HEK293 (cell line): ENCODE data around the gene BMF.

Experiments used
- CTCF ChIA-PET: fragments of 350-600 bp; formaldehyde crosslinking; extraction: SDS; loops from one replicate; lab custom pipeline; 2021; ENCODE audit warnings: antibody characterized with exemption; lab: Yijun Ruan, JAX
- POLR2A ChIA-PET: fragments of 300-600 bp; formaldehyde crosslinking; extraction: SDS; loops from one replicate; lab custom pipeline; 2020; ENCODE audit warnings: antibody characterized with exemption, inconsistent platforms; lab: Yijun Ruan, JAX
- H3K27ac ChIP-seq: fragments of 200-500 bp; sonication (Bioruptor generic); 2 replicates; pipeline ENCODE4 v1.5.1; 2014; ENCODE audit warnings: low read depth, low read length, control low read depth, inconsistent platforms; ENCODE audit errors: extremely low read depth
- H3K36me3 ChIP-seq, 2 experiments: fragments of 200-500 bp in 1 of 2; sonication (Bioruptor generic) in 1 of 2; 1 replicate in 1 of 2; 2 replicates in 1 of 2; pipeline ENCODE4 v1.5.1; 2014 to 2017; ENCODE audit warnings: inconsistent platforms in 2 of 2, low read length in 2 of 2; ENCODE audit not compliant: control insufficient read depth in 2 of 2, insufficient read depth in 1 of 2
- H3K4me1 ChIP-seq: fragments of 200-500 bp; sonication (Bioruptor generic); 2 replicates; pipeline ENCODE4 v1.5.1; 2014; ENCODE audit warnings: mild to moderate bottlenecking, low read length, inconsistent platforms; ENCODE audit not compliant: control insufficient read depth, insufficient read depth
- H3K4me3 ChIP-seq: 2 replicates; pipeline ENCODE4 v1.5.1; 2011; ENCODE audit warnings: low read depth, mild to moderate bottlenecking, control low read depth, low read length, moderate library complexity
- H3K9me3 ChIP-seq: fragments of 200-500 bp; sonication (Bioruptor generic); 2 replicates; pipeline ENCODE4 v1.5.1; 2014; ENCODE audit warnings: low read depth, low read length, inconsistent platforms; ENCODE audit not compliant: control insufficient read depth, insufficient read depth
- FEZF1 ChIP-seq: fragments of 450-650 bp; formaldehyde crosslinking; IDR thresholded peaks from 2 replicates; pipeline ENCODE4 v1.5.1; 2016; ENCODE audit warnings: missing biosample characterization, missing genetic modification characterization
- GLI2 ChIP-seq: fragments of 450-650 bp; formaldehyde crosslinking; IDR thresholded peaks from 2 replicates; pipeline ENCODE4; 2017; ENCODE audit warnings: missing biosample characterization, missing genetic modification characterization, low read depth, borderline replicate concordance
- GLIS1 ChIP-seq: fragments of 450-650 bp; formaldehyde crosslinking; IDR thresholded peaks from 2 replicates; pipeline ENCODE4 v1.5.1; 2016; ENCODE audit warnings: missing biosample characterization, missing genetic modification characterization
- IKZF3 ChIP-seq: fragments of 450-650 bp; IDR thresholded peaks from 2 replicates; pipeline ENCODE4 v1.5.0; 2018; ENCODE audit warnings: missing biosample characterization, mild to moderate bottlenecking, missing genetic modification characterization, moderate library complexity
- KLF1 ChIP-seq: fragments of 450-650 bp; formaldehyde crosslinking; IDR thresholded peaks from 2 replicates; pipeline ENCODE4 v1.5.1; 2016; ENCODE audit warnings: missing biosample characterization, missing genetic modification characterization
- OSR2 ChIP-seq: fragments of 450-650 bp; formaldehyde crosslinking; IDR thresholded peaks from 2 replicates; pipeline ENCODE4 v1.5.1; 2016; ENCODE audit warnings: missing biosample characterization, missing genetic modification characterization
- OVOL3 ChIP-seq: fragments of 450-650 bp; formaldehyde crosslinking; IDR thresholded peaks from 2 replicates; pipeline ENCODE4 v1.5.1; 2016; ENCODE audit warnings: missing biosample characterization, missing genetic modification characterization
- PRDM2 ChIP-seq: fragments of 450-650 bp; formaldehyde crosslinking; IDR thresholded peaks from 2 replicates; pipeline ENCODE4 v1.5.1; 2016; ENCODE audit warnings: missing biosample characterization, missing genetic modification characterization, borderline replicate concordance
- REPIN1 ChIP-seq: fragments of 450-650 bp; formaldehyde crosslinking; IDR thresholded peaks from 2 replicates; pipeline ENCODE4 v1.5.1; 2017; ENCODE audit warnings: missing biosample characterization, missing genetic modification characterization, low read depth
- TCF7L2 ChIP-seq: IDR thresholded peaks from 2 replicates; pipeline ENCODE4 v1.6.1; 2011; ENCODE audit warnings: low read depth, mild to moderate bottlenecking, inconsistent platforms, low read length, moderate library complexity, borderline replicate concordance
- WT1 ChIP-seq: fragments of 450-650 bp; formaldehyde crosslinking; IDR thresholded peaks from 2 replicates; pipeline ENCODE4 v1.5.1; 2016; ENCODE audit warnings: missing biosample characterization, missing genetic modification characterization
- ZBTB17 ChIP-seq: fragments of 450-650 bp; formaldehyde crosslinking; IDR thresholded peaks from 2 replicates; pipeline ENCODE4 v1.5.1; 2016; ENCODE audit warnings: missing biosample characterization, missing genetic modification characterization
- ZNF10 ChIP-seq: fragments of 450-650 bp; formaldehyde crosslinking; IDR thresholded peaks from 2 replicates; pipeline ENCODE4 v1.5.1; 2017; ENCODE audit warnings: missing biosample characterization, missing genetic modification characterization
- ZNF302 ChIP-seq: fragments of 450-650 bp; formaldehyde crosslinking; IDR thresholded peaks from 2 replicates; pipeline ENCODE4 v1.5.1; 2016; ENCODE audit warnings: missing biosample characterization, missing genetic modification characterization, low read depth
- ZNF335 ChIP-seq: fragments of 450-650 bp; formaldehyde crosslinking; conservative IDR thresholded peaks from 2 replicates; pipeline ENCODE4 v1.5.1; 2016; ENCODE audit warnings: missing biosample characterization, missing genetic modification characterization
- ZNF394 ChIP-seq: fragments of 450-650 bp; formaldehyde crosslinking; IDR thresholded peaks from 2 replicates; pipeline ENCODE4 v1.5.1; 2016; ENCODE audit warnings: missing biosample characterization, missing genetic modification characterization, mild to moderate bottlenecking, moderate library complexity, borderline replicate concordance
- ZNF423 ChIP-seq: fragments of 450-650 bp; formaldehyde crosslinking; IDR thresholded peaks from 2 replicates; pipeline ENCODE4 v1.5.1; 2016; ENCODE audit warnings: missing biosample characterization, missing genetic modification characterization
- ZNF549 ChIP-seq: fragments of 450-650 bp; IDR thresholded peaks from 2 replicates; pipeline ENCODE4 v1.5.1; 2018; ENCODE audit warnings: missing biosample characterization, missing genetic modification characterization, mild to moderate bottlenecking, inconsistent platforms, moderate library complexity
- ZNF561 ChIP-seq: fragments of 450-650 bp; IDR thresholded peaks from 2 replicates; pipeline ENCODE4 v1.5.1; 2018; ENCODE audit warnings: missing biosample characterization, missing genetic modification characterization, borderline replicate concordance
- ZNF580 ChIP-seq: fragments of 450-650 bp; formaldehyde crosslinking; IDR thresholded peaks from 2 replicates; pipeline ENCODE4 v1.5.1; 2016; ENCODE audit warnings: missing biosample characterization, missing genetic modification characterization
- ZNF600 ChIP-seq: fragments of 450-650 bp; formaldehyde crosslinking; IDR thresholded peaks from 2 replicates; pipeline ENCODE4 v1.5.1; 2016; ENCODE audit warnings: missing biosample characterization, missing genetic modification characterization
- ZNF76 ChIP-seq: fragments of 450-650 bp; formaldehyde crosslinking; IDR thresholded peaks from 2 replicates; pipeline ENCODE4; 2016; ENCODE audit warnings: low read depth, missing biosample characterization, missing genetic modification characterization, borderline replicate concordance
- ZSCAN30 ChIP-seq: fragments of 450-650 bp; IDR thresholded peaks from 2 replicates; pipeline ENCODE4 v1.5.1; 2018; ENCODE audit warnings: missing biosample characterization, mild to moderate bottlenecking, missing genetic modification characterization, moderate library complexity
- ZXDB ChIP-seq: fragments of 450-650 bp; formaldehyde crosslinking; IDR thresholded peaks from 2 replicates; pipeline ENCODE4 v1.5.1; 2016; ENCODE audit warnings: missing biosample characterization, missing genetic modification characterization
- TF ChIP-seq, protein P1 (sequence below): fragments of 450-650 bp; IDR thresholded peaks from 2 replicates; pipeline ENCODE4 v1.5.1; 2018; ENCODE audit warnings: missing biosample characterization, mild to moderate bottlenecking, missing genetic modification characterization
- TF ChIP-seq, protein P2 (sequence below): fragments of 450-650 bp; formaldehyde crosslinking; IDR thresholded peaks from 2 replicates; pipeline ENCODE4 v1.5.1; 2016; ENCODE audit warnings: missing biosample characterization, missing genetic modification characterization

The BMF gene

GRCh38 chr15:40096094-40096891 lies 12.4 kb downstream of the BMF start:
- Histone ChIP-seq H3K9me3 (no peaks in the 10 kb centered on the region), H3K36me3 (peaks cover 0 to 9% of the 10 kb centered on the region in 2 experiments; a peak in 1 of 3 replicates), H3K4me3 (no peak overlapping the region), H3K4me1 (peaks cover 64% of the 10 kb centered on the region), H3K27ac (peak overlapping the region; percentile 98)
- CTCF ChIA-PET, result interaction anchor here (0.6 to 8.2 kb wide), 6 partner anchors 8 to 79 kb away, joined by 3 to 44 read pairs (median 7); partner anchors contain the start of gene BMF
- POLR2A ChIA-PET, result interaction anchor here (0.6 to 4.6 kb wide), 7 partner anchors 8 to 232 kb away, joined by 3 to 30 read pairs (median 6); partner anchors contain the start of gene BMF
- TF ChIP-seq IKZF3 (tag by site-specific recombination), result peak; percentile 91
- TF ChIP-seq ZSCAN30 (tag by site-specific recombination), result peak; percentile 29; the same call in 1 of the 2 replicates
- TF ChIP-seq ZNF600 (tag by site-specific recombination), result 0 out of 2 replicates have a peak, but pooled peaks have one; percentile 7
- no peak for TF ChIP-seq KLF1 (tag by site-specific recombination)
- no peak for TF ChIP-seq ZNF423 (tag by site-specific recombination)
- 0 out of 2 replicates have a peak, but pooled peaks have one; percentile 19 for TF ChIP-seq ZNF335 (tag by site-specific recombination)
- TF ChIP-seq GLIS1, result peak; percentile 80
- TF ChIP-seq OSR2 (tag by site-specific recombination), result peak; percentile 96
- peak; percentile 63 for TF ChIP-seq ZNF580 (tag by site-specific recombination)
- TF ChIP-seq, protein P1, sequence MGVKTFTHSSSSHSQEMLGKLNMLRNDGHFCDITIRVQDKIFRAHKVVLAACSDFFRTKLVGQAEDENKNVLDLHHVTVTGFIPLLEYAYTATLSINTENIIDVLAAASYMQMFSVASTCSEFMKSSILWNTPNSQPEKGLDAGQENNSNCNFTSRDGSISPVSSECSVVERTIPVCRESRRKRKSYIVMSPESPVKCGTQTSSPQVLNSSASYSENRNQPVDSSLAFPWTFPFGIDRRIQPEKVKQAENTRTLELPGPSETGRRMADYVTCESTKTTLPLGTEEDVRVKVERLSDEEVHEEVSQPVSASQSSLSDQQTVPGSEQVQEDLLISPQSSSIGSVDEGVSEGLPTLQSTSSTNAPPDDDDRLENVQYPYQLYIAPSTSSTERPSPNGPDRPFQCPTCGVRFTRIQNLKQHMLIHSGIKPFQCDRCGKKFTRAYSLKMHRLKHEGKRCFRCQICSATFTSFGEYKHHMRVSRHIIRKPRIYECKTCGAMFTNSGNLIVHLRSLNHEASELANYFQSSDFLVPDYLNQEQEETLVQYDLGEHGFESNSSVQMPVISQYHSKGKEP (tag by site-specific recombination), result 0 out of 2 replicates have a peak, but pooled peaks have one; percentile 47
- 0 out of 2 replicates have a peak, but pooled peaks have one; percentile 32 for TF ChIP-seq ZNF561 (tag by site-specific recombination)
- peak; percentile 91; the same call in 1 of the 2 replicates for TF ChIP-seq TCF7L2
- TF ChIP-seq ZNF549 (tag by site-specific recombination), result no peak
- TF ChIP-seq ZNF394, result peak; percentile 15; the same call in 1 of the 2 replicates
- TF ChIP-seq PRDM2 (tag by site-specific recombination), result no peak
- TF ChIP-seq, protein P2, sequence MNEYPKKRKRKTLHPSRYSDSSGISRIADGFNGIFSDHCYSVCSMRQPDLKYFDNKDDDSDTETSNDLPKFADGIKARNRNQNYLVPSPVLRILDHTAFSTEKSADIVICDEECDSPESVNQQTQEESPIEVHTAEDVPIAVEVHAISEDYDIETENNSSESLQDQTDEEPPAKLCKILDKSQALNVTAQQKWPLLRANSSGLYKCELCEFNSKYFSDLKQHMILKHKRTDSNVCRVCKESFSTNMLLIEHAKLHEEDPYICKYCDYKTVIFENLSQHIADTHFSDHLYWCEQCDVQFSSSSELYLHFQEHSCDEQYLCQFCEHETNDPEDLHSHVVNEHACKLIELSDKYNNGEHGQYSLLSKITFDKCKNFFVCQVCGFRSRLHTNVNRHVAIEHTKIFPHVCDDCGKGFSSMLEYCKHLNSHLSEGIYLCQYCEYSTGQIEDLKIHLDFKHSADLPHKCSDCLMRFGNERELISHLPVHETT, result no peak
- 0 out of 2 replicates have a peak, but pooled peaks have one; percentile 20 for TF ChIP-seq ZNF10
- 0 out of 2 replicates have a peak, but pooled peaks have one; percentile 23 for TF ChIP-seq ZBTB17
- TF ChIP-seq REPIN1 (tag by site-specific recombination), result no peak
- TF ChIP-seq WT1 (tag by site-specific recombination), result peak; percentile 88
- TF ChIP-seq ZXDB (tag by site-specific recombination), result peak; percentile 49
- peak; percentile 78; the same call in 1 of the 2 replicates for TF ChIP-seq GLI2 (tag by site-specific recombination)
- peak; percentile 69 for TF ChIP-seq OVOL3 (tag by site-specific recombination)
- peak; percentile 83 for TF ChIP-seq FEZF1 (tag by site-specific recombination)
- no peak for TF ChIP-seq ZNF302 (tag by site-specific recombination)
- no peak for TF ChIP-seq ZNF76 (tag by site-specific recombination)
